ENCODE results near the gene RTKN.
"Not testable (repeated sequence)": the region's sequence is repeated elsewhere in the genome, so short reads cannot be mapped to it uniquely, and the experiment has no call there.

The RTKN gene

GRCh38 chr2:74461187-74462053 lies 19.7 kb upstream of the RTKN start:
- DNase-seq (ENCODE audit: low read depth): no peak

- not testable (repeated sequence) for DNase-seq (ENCODE audit: low read depth)
Measured at GRCh38 chr2:74460187-74460586, 18.4 kb upstream of the RTKN start.

- DNase-seq (ENCODE audit: low read depth): not testable (repeated sequence)
Measured at GRCh38 chr2:74459503-74460118, 17.9 kb upstream of the RTKN start.

DNA sequence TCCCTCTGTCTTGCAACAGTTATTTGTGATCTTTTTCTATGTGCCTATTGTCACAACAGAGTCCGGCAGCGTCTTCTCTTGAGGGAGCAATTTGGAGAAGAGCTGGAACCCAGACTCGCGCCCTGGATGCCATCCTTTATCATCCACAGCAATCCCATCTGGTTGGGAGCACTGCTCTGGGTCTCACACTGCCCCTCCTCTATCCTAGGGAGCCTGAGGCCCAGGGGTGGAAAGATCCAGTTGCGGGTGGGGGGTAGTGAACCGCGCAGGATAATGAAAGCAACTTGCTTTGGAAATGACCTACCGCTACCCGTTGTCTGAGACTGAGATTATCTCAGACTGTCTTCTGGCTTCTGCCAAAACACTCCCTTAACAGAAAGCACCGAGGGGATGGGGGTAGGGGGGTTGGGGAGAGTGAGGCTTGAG lies 17.2 kb upstream of the RTKN start:
- DNase-seq (ENCODE audit: low read depth): no peak

DNA sequence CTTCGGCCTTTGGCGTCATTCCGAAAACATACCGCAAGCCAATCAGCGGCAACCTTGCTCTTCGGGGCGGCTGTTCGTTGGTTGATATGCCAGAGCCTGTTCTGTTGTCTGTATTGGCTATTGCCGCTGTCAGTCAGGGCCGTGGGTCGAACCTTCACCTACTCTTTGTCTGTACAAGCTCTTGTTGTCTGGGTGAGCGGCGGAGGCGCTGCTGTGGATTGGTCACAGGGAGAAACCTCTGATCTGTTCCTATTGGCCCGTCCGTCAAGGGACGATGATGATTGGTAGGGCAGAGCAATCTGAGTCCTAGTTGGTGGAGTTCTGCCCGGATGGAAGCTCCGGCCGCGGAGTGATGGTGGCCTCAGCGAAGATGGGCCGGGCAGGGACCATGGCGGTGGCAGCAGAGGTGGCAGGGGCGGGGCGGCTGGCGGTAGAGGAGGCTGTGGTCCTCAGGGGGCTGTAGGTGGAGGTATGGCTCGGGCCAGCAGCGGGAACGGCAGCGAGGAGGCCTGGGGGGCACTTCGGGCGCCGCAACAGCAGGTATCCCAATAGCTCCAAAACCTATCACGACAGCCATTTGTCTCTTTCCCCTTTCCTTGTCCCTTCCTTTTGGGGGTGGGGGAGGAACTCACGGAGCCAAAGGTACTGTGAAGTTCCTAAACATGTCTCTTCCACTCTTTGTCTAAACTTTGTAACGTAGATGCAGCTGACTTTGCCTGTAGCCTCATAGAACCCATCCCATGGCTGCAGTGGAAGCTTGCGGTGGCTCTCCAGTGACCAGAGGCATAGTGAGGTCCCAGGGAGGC lies 16.6 kb upstream of the RTKN start, which contains the start of gene WBP1:
Gene WBP1, plus strand, starts transcription at position 307 of the 806 bp plus-strand sequence. Its CDS starts 165 bp downstream, at position 472.
- DNase-seq (ENCODE audit: low read depth): peak; percentile 99

- peak; percentile 66 for DNase-seq (ENCODE audit: low read depth)
Measured at GRCh38 chr2:74457549-74458131, 15.9 kb upstream of the RTKN start.

- no peak for DNase-seq (ENCODE audit: low read depth)
Measured at GRCh38 chr2:74457129-74457548, 15.4 kb upstream of the RTKN start.

GRCh38 chr2:74454654-74455511 lies 13.1 kb upstream of the RTKN start, which contains the start of gene INO80B:
Gene INO80B (plus strand): TSS chr2:74455087. CDS start chr2:74455117, 30 bp downstream.
- DNase-seq (ENCODE audit: low read depth): peak; percentile 94

DNA sequence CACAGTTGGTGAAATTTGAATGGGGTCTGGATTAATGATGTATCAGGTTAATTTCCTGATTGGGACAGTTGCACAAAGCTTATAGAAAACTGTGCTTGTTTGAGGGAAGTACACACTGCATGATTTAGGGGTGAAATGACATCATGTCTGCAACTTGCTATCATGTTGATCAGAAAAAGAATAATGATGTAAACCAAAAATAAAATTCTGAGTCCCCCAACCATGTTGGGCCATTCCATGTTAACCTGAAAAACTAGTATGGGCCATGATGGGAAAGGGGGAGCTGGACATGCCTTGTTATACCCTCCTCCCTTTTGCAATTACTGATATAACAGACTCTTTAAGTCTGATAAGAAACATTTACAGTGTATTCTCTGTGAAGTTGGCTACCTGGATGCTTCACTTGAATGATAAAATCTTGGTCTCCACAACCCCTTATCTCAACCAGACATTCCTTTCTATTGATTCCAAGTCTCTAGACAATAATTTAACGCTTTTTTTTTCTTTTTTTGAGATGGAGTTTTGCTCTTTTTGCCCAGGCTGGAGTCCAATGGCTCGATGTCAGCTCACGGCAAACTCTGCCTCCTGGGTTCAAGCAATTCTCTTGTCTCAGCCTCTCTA lies 8.9 kb upstream of the RTKN start:
- no peak for DNase-seq (ENCODE audit: low read depth)

- no peak for DNase-seq (ENCODE audit: low read depth)
Measured at GRCh38 chr2:74448771-74449170, 7.0 kb upstream of the RTKN start.

GRCh38 chr2:74447230-74447999 lies 5.7 kb upstream of the RTKN start:
- DNase-seq (ENCODE audit: low read depth): no peak

- no peak for DNase-seq (ENCODE audit: low read depth)
Measured at GRCh38 chr2:74444498-74445318, 3.0 kb upstream of the RTKN start.

- DNase-seq (ENCODE audit: low read depth): not testable (repeated sequence)
Measured at GRCh38 chr2:74442483-74443297, 953 bp upstream of the RTKN start.

DNA sequence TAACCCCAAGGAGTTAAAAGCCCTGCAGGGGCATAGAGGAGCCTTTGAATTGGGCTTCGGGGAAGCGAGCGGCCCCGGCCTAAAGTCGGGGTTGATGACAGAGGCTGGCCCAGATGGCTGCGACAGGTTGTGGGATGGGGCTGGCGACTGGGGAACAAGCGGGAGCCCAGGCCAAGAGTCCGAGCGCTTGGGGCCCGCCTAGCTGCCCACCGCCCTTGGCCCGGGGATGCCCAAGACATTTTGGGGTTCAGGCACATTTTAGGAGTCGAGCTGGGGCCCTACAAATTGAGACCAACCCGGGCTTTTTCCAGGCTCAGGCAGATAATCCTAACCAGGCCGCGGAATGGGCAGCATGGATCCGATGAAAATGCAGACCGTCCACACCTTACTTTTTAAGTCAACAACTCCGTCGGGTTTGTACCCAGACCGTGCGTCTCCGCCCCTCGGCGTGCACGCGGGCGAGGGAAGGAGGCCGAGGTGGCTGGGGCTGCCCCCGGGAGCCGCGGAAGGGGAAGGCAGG lies 507 bp downstream of the RTKN start:
- DNase-seq (ENCODE audit: low read depth): no peak

DNA sequence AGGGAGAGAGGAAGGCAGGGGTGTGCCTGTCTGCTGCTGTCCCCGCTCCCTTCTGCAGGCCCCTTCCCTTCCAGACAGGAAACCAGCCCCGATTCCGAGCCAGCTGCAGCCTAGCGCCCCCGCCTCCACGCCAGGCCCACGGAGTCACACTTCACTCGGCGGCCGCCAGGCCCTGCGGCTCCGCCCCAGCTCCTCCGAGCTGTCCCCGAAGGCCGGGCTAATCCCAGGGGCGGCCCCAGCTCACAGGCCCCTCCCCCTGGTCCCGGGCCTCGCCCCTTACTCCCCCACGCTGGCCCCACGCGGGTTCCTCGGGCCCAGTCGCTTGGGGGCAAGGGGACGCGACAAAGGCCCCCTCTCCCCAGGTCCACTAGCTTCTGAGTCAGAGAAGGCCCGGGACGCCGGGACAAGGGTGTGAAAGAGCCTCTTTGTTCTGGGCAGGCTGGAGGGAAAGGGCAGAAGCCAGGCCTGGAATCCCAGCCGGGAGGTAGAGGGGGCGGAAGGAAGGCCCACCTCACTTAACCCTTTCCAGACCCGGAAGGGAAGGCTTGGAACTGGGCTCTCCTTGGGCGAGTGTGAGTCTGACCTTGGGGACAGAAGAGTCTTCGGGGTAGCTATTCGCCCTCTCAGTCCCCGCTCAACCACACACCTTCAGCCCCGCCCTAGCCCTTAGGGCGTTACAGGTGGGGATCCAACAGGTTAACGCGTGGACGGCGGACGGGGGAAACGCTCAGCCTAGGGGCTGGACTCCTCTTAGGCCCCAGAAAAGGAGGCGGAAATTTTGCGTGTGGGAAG lies 1.2 kb downstream of the RTKN start:
- no peak for DNase-seq (ENCODE audit: low read depth)

DNA sequence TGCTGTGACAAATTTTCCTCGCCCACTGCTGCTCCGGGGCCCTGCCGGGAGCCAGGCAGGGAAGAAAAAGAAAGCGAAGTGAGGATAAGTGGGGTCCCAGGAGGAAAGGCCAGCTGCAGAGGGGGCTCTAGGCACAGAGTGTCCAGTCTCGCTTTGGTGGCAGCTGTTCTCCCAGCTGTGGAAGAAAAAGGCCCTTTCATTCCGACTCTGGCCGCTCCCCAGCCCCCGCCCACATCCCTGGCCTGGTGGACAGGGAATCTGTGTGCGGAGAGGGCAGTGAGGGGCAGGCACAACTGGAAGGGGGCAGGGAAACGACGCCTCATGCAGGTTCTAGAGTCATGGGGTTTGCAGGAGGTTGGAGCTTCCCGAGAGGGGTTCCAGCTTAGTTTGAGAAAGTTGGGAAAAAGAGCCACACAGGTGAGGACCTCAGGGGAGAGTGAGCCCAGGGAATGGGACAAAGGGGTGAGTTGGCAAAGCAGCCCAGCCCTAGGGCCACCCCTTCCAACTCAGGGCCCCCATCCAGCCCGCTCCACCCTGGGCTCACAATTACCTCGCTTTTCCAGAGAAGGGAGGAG lies 1.8 kb downstream of the RTKN start:
- DNase-seq (ENCODE audit: low read depth): no peak
